BJ (cell line): ENCODE data around the gene PLEKHF1. TPM values are rescaled to one million over a fixed set of nuclear protein-coding genes. Genes with fewer than 3 reads are reported as not detected.
A peak's percentile ranks its signal among the peaks of the same experiment; 100 is the strongest.

Experiments used
- CTCF ChIA-PET: fragments of 350-600 bp; formaldehyde crosslinking; extraction: SDS; loops from one replicate; lab custom pipeline; 2021; ENCODE audit warnings: antibody characterized with exemption, inconsistent platforms; lab: Yijun Ruan, JAX
- POLR2A ChIA-PET: fragments of 300-600 bp; sonication (Branson Sonifier 250); formaldehyde crosslinking; extraction: SDS; loops from one replicate; lab custom pipeline; 2021; ENCODE audit warnings: antibody characterized with exemption; lab: Charles Lee
- DNase-seq: peaks from one replicate; pipeline ENCODE4 v3.0.0-alpha.2; 2011; ENCODE audit warnings: low read depth
- H3K27me3 ChIP-seq: 2 replicates; pipeline ENCODE4 v1.6.0; 2011; ENCODE audit warnings: low read length; ENCODE audit not compliant: control insufficient read depth, insufficient read depth
- H3K36me3 ChIP-seq: 2 replicates; pipeline ENCODE4 v1.5.1; 2011; ENCODE audit warnings: low read length; ENCODE audit not compliant: control insufficient read depth, insufficient read depth
- H3K4me3 ChIP-seq: 2 replicates; pipeline ENCODE4 v1.5.1; 2011; ENCODE audit warnings: low read depth, mild to moderate bottlenecking, control low read depth, low read length
- CTCF ChIP-seq: IDR thresholded peaks from 2 replicates; pipeline ENCODE4 v1.5.1; 2011; ENCODE audit warnings: low read depth, mild to moderate bottlenecking, control low read depth, inconsistent platforms, low read length, moderate library complexity; ENCODE audit not compliant: insufficient read depth
- polyA plus RNA-seq: library from polyadenylated mRNA; depleted of rRNA; stranded (reverse); fragments of >200 nt; gene quantifications from 2 replicates; pipeline ENCODE4 v1.2.3, GENCODE V29; 2011

PLEKHF1 gene
- polyA plus RNA-seq, 1 experiment: 8.7 TPM

- ChIA-PET POLR2A (no interaction called here), CTCF (interaction anchor here (0.6 to 7.9 kb wide), 8 partner anchors 9 to 512 kb away, joined by 3 to 250 read pairs (median 4); partner anchors contain the start of genes PLEKHF1 and POP4)
- DNase-seq: no peak
- H3K36me3 ChIP-seq: peaks cover 5% of the 10 kb centered on the region; the same call in 1 of the 2 replicates
- H3K27me3 ChIP-seq: no peaks in the 10 kb centered on the region
- H3K4me3 ChIP-seq: no peak overlapping the region
- TF ChIP-seq CTCF: no peak
These were observed 47.7 kb downstream of the PLEKHF1 start for GRCh38 chr19:29712744-29713516.

DNA sequence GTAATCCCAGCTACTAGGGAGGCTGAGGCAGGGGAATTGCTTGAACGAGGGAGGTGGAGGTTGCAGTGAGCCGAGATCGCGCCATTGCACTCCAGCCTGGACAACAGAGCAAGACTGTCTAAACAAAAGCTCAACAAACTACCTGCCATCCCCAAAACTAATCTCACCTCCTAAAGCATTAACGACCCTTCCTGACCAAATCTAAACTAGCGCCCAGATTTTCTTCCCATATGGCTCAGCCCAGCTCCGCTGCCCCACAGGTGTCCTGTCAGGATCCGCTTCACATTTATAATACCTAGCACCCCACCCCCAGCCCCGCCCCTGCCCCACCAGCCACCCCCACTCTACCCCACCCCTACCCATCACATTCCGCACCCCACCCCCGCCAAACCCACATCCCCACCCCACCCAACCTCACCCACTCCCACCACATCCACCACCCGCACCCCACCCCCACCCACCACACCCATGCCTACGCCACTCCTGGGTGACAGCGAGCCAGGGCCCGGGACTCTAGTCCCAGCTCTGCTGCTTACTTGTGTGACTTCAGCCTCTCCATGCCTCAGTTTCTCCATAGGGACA, 49.2 kb downstream of the PLEKHF1 start:
- H3K27me3 ChIP-seq: no peaks in the 10 kb centered on the region
- no peak for TF ChIP-seq CTCF
- ChIA-PET CTCF (interaction anchor here (0.6 to 7.9 kb wide), 9 partner anchors 10 to 1116 kb away, joined by 3 to 250 read pairs (median 4); partner anchors contain the start of gene POP4), POLR2A (no interaction called here)
- peak overlapping the region; percentile 89 for H3K4me3 ChIP-seq
- no peak for DNase-seq
- H3K36me3 ChIP-seq: peaks cover 1% of the 10 kb centered on the region; the same call in 1 of the 2 replicates

- DNase-seq: no peak
- ChIA-PET POLR2A (no interaction called here), CTCF (interaction anchor here (0.6 to 7.9 kb wide), 9 partner anchors 13 to 107 kb away, joined by 3 to 250 read pairs (median 5); partner anchors contain the start of gene POP4)
These were observed 49.9 kb downstream of the PLEKHF1 start, which contains the start of gene C19orf12 for GRCh38 chr19:29714953-29715700. C19orf12 (minus strand) TSS chr19:29715261; CDS start chr19:29708413, 6,848 bp downstream.

DNA sequence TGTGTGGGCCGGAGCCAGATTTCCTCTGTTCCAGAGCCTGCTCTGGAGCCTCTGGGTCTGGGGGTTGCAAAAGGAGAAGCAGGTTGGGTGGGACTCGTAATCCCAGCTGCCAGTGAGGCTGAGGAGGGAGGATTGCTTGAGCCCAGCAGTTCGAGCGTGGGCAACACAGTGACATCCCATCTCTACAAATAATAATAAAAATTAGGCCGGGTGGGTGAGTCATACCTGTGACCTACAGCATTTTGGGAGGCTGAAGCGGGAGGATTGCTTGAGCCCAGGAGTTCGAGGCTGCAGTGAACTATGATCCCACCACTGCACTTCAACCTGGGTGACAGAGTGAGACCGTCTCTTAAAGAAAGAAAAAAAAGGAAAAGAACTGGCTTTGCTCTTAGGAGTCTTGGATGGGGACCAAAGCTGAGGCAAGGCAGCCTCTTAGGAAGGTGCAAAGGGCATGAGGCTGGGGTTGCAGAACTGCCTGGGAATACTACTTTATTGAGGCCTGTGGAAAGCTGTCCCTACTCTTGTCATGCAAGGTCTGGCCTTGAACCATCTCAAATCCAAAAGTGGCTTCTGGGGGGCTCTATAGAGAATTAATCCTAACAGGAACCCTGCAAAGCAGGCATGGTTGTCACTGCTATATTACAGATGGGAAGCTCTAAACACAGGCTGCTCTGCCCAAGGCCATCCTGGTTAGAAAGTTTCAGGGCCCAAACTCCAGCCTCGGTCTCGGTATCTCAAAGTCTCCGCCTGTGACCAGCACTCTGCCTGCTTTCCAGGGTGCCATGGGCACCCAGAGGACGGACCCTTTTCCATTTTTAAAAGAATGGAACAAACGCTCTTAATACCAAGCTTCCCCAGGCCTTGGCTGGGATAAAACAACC, 50.7 kb downstream of the PLEKHF1 start:
- ChIA-PET CTCF (interaction anchor here (0.6 to 7.9 kb wide), 30 partner anchors 9 to 232 kb away, joined by 3 to 250 read pairs (median 5); partner anchors contain the start of gene POP4), POLR2A (no interaction called here)
- H3K4me3 ChIP-seq: peak overlapping the region; percentile 89
- H3K27me3 ChIP-seq: no peaks in the 10 kb centered on the region
- DNase-seq: no peak
- TF ChIP-seq CTCF: no peak
- no peaks in the 10 kb centered on the region; the same call in 1 of the 2 replicates for H3K36me3 ChIP-seq

More at GRCh38 chr19:29714953-29715700, 49.9 kb downstream of the PLEKHF1 start, which contains the start of gene C19orf12:
- H3K4me3 ChIP-seq: peak within 1 kb of the TSS; percentile 89
- H3K27me3 ChIP-seq: no peaks in the 10 kb centered on the region
- peaks cover 1% of the 10 kb centered on the region; the same call in 1 of the 2 replicates for H3K36me3 ChIP-seq
- TF ChIP-seq CTCF: no peak
